GM20000 (cell line): ENCODE data around the gene GPR55.

Source experiments
- DNase-seq: peaks from one replicate; pipeline ENCODE4 v3.0.0; 2012; ENCODE audit warnings: low spot score
- CTCF ChIP-seq: IDR thresholded peaks from 2 replicates; pipeline ENCODE4 v1.5.1; 2012; ENCODE audit warnings: mild to moderate bottlenecking, control low read depth; ENCODE audit errors: extremely low read depth, missing control alignments

GPR55 gene

GRCh38 chr2:230955163-230955737, 30.2 kb upstream of the GPR55 start:
- DNase-seq, result no peak
- no peak for TF ChIP-seq CTCF

- no peak for TF ChIP-seq CTCF
- DNase-seq, result no peak
Measured at GRCh38 chr2:230954746-230955145, 29.7 kb upstream of the GPR55 start.

GRCh38 chr2:230953845-230954244, 28.8 kb upstream of the GPR55 start:
- no peak for DNase-seq
- no peak for TF ChIP-seq CTCF

GRCh38 chr2:230952226-230952956, 27.3 kb upstream of the GPR55 start:
- DNase-seq, result no peak
- TF ChIP-seq CTCF, result no peak

GRCh38 chr2:230951396-230951795, 26.4 kb upstream of the GPR55 start:
- no peak for TF ChIP-seq CTCF
- DNase-seq, result no peak

- TF ChIP-seq CTCF, result no peak
- no peak for DNase-seq
Measured at GRCh38 chr2:230950874-230951339, 25.9 kb upstream of the GPR55 start.
